Measurements from ENCODE around the gene NDST3.

NDST3 gene

GRCh38 chr4:118177126-118177525, 142.8 kb downstream of the NDST3 start:
- Histone ChIP-seq H3K36me3 (ENCODE audit: control insufficient read depth in 2 of 2, insufficient read depth in 2 of 2, low read length in 2 of 2) (no peaks in the 10 kb centered on the region), H3K4me3 (ENCODE audit: low read length in 2 of 2) (no peak overlapping the region), H3K9ac (ENCODE audit: low read length in 2 of 2) (no peak overlapping the region), H3K27ac (ENCODE audit: low read length) (no peak overlapping the region), H3K4me1 (ENCODE audit: control insufficient read depth, insufficient read depth, low read length) (no peaks in the 10 kb centered on the region), H3K9me3 (ENCODE audit: control insufficient read depth in 2 of 2, low read length in 2 of 2) (no peaks in the 10 kb centered on the region), H3K27me3 (ENCODE audit: control insufficient read depth in 1 of 2, insufficient read depth in 2 of 2, low read length in 2 of 2) (no peaks in the 10 kb centered on the region)

- Histone ChIP-seq H3K4me3 (ENCODE audit: low read length in 2 of 2) (no peak overlapping the region), H3K9ac (ENCODE audit: low read length in 2 of 2) (no peak overlapping the region), H3K4me1 (ENCODE audit: control insufficient read depth, insufficient read depth, low read length) (no peaks in the 10 kb centered on the region), H3K27me3 (ENCODE audit: control insufficient read depth in 1 of 2, insufficient read depth in 2 of 2, low read length in 2 of 2) (no peaks in the 10 kb centered on the region), H3K36me3 (ENCODE audit: control insufficient read depth in 2 of 2, insufficient read depth in 2 of 2, low read length in 2 of 2) (no peaks in the 10 kb centered on the region), H3K27ac (ENCODE audit: low read length) (no peak overlapping the region), H3K9me3 (ENCODE audit: control insufficient read depth in 2 of 2, low read length in 2 of 2) (no peaks in the 10 kb centered on the region)
These were observed 146.5 kb downstream of the NDST3 start for GRCh38 chr4:118180776-118181175.

- Histone ChIP-seq H3K27ac (ENCODE audit: low read length) (no peak overlapping the region), H3K9ac (ENCODE audit: low read length in 2 of 2) (no peak overlapping the region), H3K27me3 (ENCODE audit: control insufficient read depth in 1 of 2, insufficient read depth in 2 of 2, low read length in 2 of 2) (no peaks in the 10 kb centered on the region), H3K4me3 (ENCODE audit: low read length in 2 of 2) (no peak overlapping the region), H3K36me3 (ENCODE audit: control insufficient read depth in 2 of 2, insufficient read depth in 2 of 2, low read length in 2 of 2) (no peaks in the 10 kb centered on the region), H3K9me3 (ENCODE audit: control insufficient read depth in 2 of 2, low read length in 2 of 2) (peaks cover 0 to 7% of the 10 kb centered on the region in 2 donors), H3K4me1 (ENCODE audit: control insufficient read depth, insufficient read depth, low read length) (no peaks in the 10 kb centered on the region)
These were observed 156.6 kb downstream of the NDST3 start for GRCh38 chr4:118190903-118191302.

GRCh38 chr4:118193421-118193820, 159.1 kb downstream of the NDST3 start:
- H3K27me3 ChIP-seq (ENCODE audit: control insufficient read depth in 1 of 2, insufficient read depth in 2 of 2, low read length in 2 of 2), result no peaks in the 10 kb centered on the region
- no peaks in the 10 kb centered on the region for H3K36me3 ChIP-seq (ENCODE audit: control insufficient read depth in 2 of 2, insufficient read depth in 2 of 2, low read length in 2 of 2)
- H3K4me1 ChIP-seq (ENCODE audit: control insufficient read depth, insufficient read depth, low read length), result no peaks in the 10 kb centered on the region
- H3K27ac ChIP-seq (ENCODE audit: low read length), result no peak overlapping the region
- no peak overlapping the region for H3K9ac ChIP-seq (ENCODE audit: low read length in 2 of 2)
- H3K9me3 ChIP-seq (ENCODE audit: control insufficient read depth in 2 of 2, low read length in 2 of 2), result peaks cover 0 to 9% of the 10 kb centered on the region in 2 donors
- no peak overlapping the region for H3K4me3 ChIP-seq (ENCODE audit: low read length in 2 of 2)

GRCh38 chr4:118206627-118207026, 172.3 kb downstream of the NDST3 start:
- Histone ChIP-seq H3K4me3 (ENCODE audit: low read length in 2 of 2) (no peak overlapping the region), H3K36me3 (ENCODE audit: control insufficient read depth in 2 of 2, insufficient read depth in 2 of 2, low read length in 2 of 2) (no peaks in the 10 kb centered on the region), H3K4me1 (ENCODE audit: control insufficient read depth, insufficient read depth, low read length) (no peaks in the 10 kb centered on the region), H3K9ac (ENCODE audit: low read length in 2 of 2) (no peak overlapping the region), H3K27me3 (ENCODE audit: control insufficient read depth in 1 of 2, insufficient read depth in 2 of 2, low read length in 2 of 2) (no peaks in the 10 kb centered on the region), H3K9me3 (ENCODE audit: control insufficient read depth in 2 of 2, low read length in 2 of 2) (no peaks in the 10 kb centered on the region), H3K27ac (ENCODE audit: low read length) (no peak overlapping the region)

GRCh38 chr4:118213101-118213500, 178.8 kb downstream of the NDST3 start:
- Histone ChIP-seq H3K36me3 (ENCODE audit: control insufficient read depth in 2 of 2, insufficient read depth in 2 of 2, low read length in 2 of 2) (no peaks in the 10 kb centered on the region), H3K4me1 (ENCODE audit: control insufficient read depth, insufficient read depth, low read length) (no peaks in the 10 kb centered on the region), H3K4me3 (ENCODE audit: low read length in 2 of 2) (no peak overlapping the region), H3K9ac (ENCODE audit: low read length in 2 of 2) (no peak overlapping the region), H3K27ac (ENCODE audit: low read length) (no peak overlapping the region), H3K9me3 (ENCODE audit: control insufficient read depth in 2 of 2, low read length in 2 of 2) (no peaks in the 10 kb centered on the region), H3K27me3 (ENCODE audit: control insufficient read depth in 1 of 2, insufficient read depth in 2 of 2, low read length in 2 of 2) (no peaks in the 10 kb centered on the region)

- Histone ChIP-seq H3K27me3 (ENCODE audit: control insufficient read depth in 1 of 2, insufficient read depth in 2 of 2, low read length in 2 of 2) (no peaks in the 10 kb centered on the region), H3K36me3 (ENCODE audit: control insufficient read depth in 2 of 2, insufficient read depth in 2 of 2, low read length in 2 of 2) (no peaks in the 10 kb centered on the region), H3K9ac (ENCODE audit: low read length in 2 of 2) (no peak overlapping the region), H3K9me3 (ENCODE audit: control insufficient read depth in 2 of 2, low read length in 2 of 2) (no peaks in the 10 kb centered on the region), H3K27ac (ENCODE audit: low read length) (no peak overlapping the region), H3K4me1 (ENCODE audit: control insufficient read depth, insufficient read depth, low read length) (no peaks in the 10 kb centered on the region), H3K4me3 (ENCODE audit: low read length in 2 of 2) (no peak overlapping the region)
These were observed 181.5 kb downstream of the NDST3 start for GRCh38 chr4:118215826-118216225.

- Histone ChIP-seq H3K27me3 (ENCODE audit: control insufficient read depth in 1 of 2, insufficient read depth in 2 of 2, low read length in 2 of 2) (no peaks in the 10 kb centered on the region), H3K9ac (ENCODE audit: low read length in 2 of 2) (no peak overlapping the region), H3K4me3 (ENCODE audit: low read length in 2 of 2) (no peak overlapping the region), H3K4me1 (ENCODE audit: control insufficient read depth, insufficient read depth, low read length) (no peaks in the 10 kb centered on the region), H3K9me3 (ENCODE audit: control insufficient read depth in 2 of 2, low read length in 2 of 2) (no peaks in the 10 kb centered on the region), H3K36me3 (ENCODE audit: control insufficient read depth in 2 of 2, insufficient read depth in 2 of 2, low read length in 2 of 2) (no peaks in the 10 kb centered on the region), H3K27ac (ENCODE audit: low read length) (no peak overlapping the region)
These were observed 187.0 kb downstream of the NDST3 start for GRCh38 chr4:118221227-118221800.

GRCh38 chr4:118224243-118224829, 190.1 kb downstream of the NDST3 start:
- no peaks in the 10 kb centered on the region for H3K9me3 ChIP-seq (ENCODE audit: control insufficient read depth in 2 of 2, low read length in 2 of 2)
- H3K36me3 ChIP-seq (ENCODE audit: control insufficient read depth in 2 of 2, insufficient read depth in 2 of 2, low read length in 2 of 2), result no peaks in the 10 kb centered on the region
- H3K9ac ChIP-seq (ENCODE audit: low read length in 2 of 2), result no peak overlapping the region
- no peak overlapping the region for H3K4me3 ChIP-seq (ENCODE audit: low read length in 2 of 2)
- no peaks in the 10 kb centered on the region for H3K27me3 ChIP-seq (ENCODE audit: control insufficient read depth in 1 of 2, insufficient read depth in 2 of 2, low read length in 2 of 2)
- H3K4me1 ChIP-seq (ENCODE audit: control insufficient read depth, insufficient read depth, low read length), result no peaks in the 10 kb centered on the region
- no peak overlapping the region for H3K27ac ChIP-seq (ENCODE audit: low read length)

GRCh38 chr4:118225511-118225910, 191.2 kb downstream of the NDST3 start:
- no peak overlapping the region for H3K4me3 ChIP-seq (ENCODE audit: low read length in 2 of 2)
- no peaks in the 10 kb centered on the region for H3K27me3 ChIP-seq (ENCODE audit: control insufficient read depth in 1 of 2, insufficient read depth in 2 of 2, low read length in 2 of 2)
- H3K4me1 ChIP-seq (ENCODE audit: control insufficient read depth, insufficient read depth, low read length), result no peaks in the 10 kb centered on the region
- no peak overlapping the region for H3K27ac ChIP-seq (ENCODE audit: low read length)
- H3K9ac ChIP-seq (ENCODE audit: low read length in 2 of 2), result no peak overlapping the region
- no peaks in the 10 kb centered on the region for H3K9me3 ChIP-seq (ENCODE audit: control insufficient read depth in 2 of 2, low read length in 2 of 2)
- H3K36me3 ChIP-seq (ENCODE audit: control insufficient read depth in 2 of 2, insufficient read depth in 2 of 2, low read length in 2 of 2), result no peaks in the 10 kb centered on the region

GRCh38 chr4:118226311-118227010, 192.2 kb downstream of the NDST3 start:
- Histone ChIP-seq H3K4me1 (ENCODE audit: control insufficient read depth, insufficient read depth, low read length) (no peaks in the 10 kb centered on the region), H3K27ac (ENCODE audit: low read length) (no peak overlapping the region), H3K9ac (ENCODE audit: low read length in 2 of 2) (no peak overlapping the region), H3K4me3 (ENCODE audit: low read length in 2 of 2) (no peak overlapping the region), H3K9me3 (ENCODE audit: control insufficient read depth in 2 of 2, low read length in 2 of 2) (no peaks in the 10 kb centered on the region), H3K27me3 (ENCODE audit: control insufficient read depth in 1 of 2, insufficient read depth in 2 of 2, low read length in 2 of 2) (no peaks in the 10 kb centered on the region), H3K36me3 (ENCODE audit: control insufficient read depth in 2 of 2, insufficient read depth in 2 of 2, low read length in 2 of 2) (no peaks in the 10 kb centered on the region)

Data from stomach smooth muscle (tissue), 2 donors.